Stimulated activated CD4-positive, alpha-beta T cell treated with anti-CD3 and anti-CD28 coated beads, TNF-alpha, amount 100 ng/mL, for 4 hours (primary cell): ENCODE results near the gene CREBRF.
"Not testable (repeated sequence)": the region's sequence is repeated elsewhere in the genome, so short reads cannot be mapped to it uniquely, and the experiment has no call there.

Experiments
- DNase-seq, 3 experiments: peaks; one replicate each; pipeline ENCODE4 v3.0.0-alpha.2; 2020; ENCODE audit warnings: low read depth in 3 of 3

The CREBRF gene, protein sequence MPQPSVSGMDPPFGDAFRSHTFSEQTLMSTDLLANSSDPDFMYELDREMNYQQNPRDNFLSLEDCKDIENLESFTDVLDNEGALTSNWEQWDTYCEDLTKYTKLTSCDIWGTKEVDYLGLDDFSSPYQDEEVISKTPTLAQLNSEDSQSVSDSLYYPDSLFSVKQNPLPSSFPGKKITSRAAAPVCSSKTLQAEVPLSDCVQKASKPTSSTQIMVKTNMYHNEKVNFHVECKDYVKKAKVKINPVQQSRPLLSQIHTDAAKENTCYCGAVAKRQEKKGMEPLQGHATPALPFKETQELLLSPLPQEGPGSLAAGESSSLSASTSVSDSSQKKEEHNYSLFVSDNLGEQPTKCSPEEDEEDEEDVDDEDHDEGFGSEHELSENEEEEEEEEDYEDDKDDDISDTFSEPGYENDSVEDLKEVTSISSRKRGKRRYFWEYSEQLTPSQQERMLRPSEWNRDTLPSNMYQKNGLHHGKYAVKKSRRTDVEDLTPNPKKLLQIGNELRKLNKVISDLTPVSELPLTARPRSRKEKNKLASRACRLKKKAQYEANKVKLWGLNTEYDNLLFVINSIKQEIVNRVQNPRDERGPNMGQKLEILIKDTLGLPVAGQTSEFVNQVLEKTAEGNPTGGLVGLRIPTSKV

DNA sequence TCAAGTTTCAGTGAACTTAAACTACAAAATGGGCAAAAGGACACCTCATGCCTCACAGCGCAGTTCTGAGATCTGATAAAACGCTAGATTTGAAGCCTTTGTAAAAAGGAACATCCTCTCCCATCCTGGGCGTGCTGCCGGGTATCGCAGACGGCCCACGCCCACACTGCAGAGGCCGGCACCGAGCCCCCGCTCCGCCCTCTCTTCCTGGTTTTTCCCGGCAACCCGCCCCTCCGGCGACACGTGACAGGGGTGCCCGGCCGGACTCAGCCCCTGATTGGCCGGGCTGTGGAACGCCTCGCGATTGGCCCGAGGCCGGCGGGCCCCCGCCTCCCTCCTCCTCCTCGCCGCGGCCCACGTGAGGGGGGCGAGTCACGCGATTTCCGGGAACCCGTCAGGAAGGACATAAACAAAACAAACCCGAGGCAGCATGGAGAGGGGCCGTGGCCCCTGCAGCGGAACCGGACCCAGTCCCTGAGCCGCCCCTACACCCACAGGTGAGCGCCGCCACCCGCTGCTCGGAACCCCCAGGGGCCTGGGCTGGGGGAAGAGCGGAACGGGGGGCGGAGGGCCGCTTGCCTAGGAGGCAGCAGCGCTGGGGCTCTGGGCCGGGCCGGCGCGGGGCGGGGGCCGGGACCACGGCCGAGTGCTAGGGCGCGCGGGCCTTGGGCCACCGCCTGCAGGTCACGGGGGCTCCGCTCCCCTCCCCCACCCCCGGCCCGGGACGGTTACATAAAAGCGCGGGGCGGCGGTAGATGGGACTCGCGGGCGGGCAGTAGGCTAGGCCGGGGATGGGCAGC lies at the start of gene CREBRF:
Gene CREBRF (plus strand): TSS at position 370 of the 800 bp plus-strand sequence. CDS start 24,424 bp downstream, outside the sequence.
- DNase-seq, result peak; percentile 91 to 98 (median 97)

DNA sequence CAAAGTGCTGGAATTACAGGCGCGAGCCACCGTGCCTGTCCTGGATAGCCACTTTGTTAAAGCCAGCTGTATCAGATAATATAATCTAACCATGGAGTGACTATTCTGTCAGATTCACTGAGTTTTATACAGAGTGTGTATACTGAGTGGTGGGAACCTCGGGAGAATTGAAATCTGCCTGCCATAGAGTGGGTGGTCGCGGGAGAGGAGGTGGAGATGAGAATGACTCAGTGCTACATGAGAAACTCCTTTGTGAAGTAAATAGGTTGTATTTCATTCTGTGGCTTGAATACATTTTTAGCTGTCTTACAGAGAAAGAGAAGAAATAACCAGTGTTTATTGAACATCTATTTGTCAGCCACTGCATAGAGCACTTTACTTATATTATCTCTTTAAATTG lies 46.1 kb upstream of the CREBRF start:
- peak in 1 of 3 experiments; percentile 5 for DNase-seq

DNA sequence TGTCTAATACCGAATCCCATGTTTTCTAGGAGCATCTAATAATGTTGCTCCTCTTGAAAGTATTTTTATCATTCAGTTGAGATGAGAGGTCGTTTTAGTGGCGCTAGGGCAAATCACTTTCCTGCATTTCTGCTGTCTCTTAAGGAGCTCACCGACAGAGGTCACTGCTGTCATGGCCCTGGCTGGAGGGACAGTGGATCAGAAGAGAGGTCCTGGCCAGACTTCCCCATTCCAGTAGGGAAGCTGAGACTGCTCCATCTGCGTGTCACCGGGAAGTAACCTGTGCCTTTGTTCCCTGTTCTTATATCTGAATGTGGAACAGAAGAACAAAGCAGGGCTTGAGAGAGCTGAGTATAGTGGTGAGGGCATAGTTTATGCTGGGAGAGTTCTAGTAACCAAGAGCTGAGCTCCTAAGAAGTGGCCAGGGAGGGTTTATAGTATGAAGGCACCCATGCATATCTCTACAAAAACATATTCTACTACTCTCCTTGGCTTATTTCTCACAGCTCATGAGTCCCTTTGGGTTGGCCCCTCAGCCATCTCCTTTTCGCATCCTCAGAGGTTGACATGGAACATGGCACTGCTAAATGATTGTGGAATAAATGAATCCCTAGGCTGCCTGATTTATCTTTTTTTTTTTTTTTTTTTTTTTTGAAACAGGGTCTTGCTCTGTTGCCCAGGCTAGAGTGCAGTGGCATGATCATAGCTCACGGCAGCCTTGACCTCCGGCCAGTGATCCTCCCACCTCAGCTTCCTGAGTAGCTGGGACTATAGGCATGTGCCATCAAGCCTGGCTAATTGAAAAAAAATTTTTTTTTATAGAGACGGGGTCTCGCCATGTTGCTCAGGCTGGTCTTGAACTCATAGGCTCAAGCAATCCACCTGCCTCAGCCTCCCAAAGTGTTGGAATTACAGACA lies 45.3 kb upstream of the CREBRF start:
- DNase-seq, result no peak

DNA sequence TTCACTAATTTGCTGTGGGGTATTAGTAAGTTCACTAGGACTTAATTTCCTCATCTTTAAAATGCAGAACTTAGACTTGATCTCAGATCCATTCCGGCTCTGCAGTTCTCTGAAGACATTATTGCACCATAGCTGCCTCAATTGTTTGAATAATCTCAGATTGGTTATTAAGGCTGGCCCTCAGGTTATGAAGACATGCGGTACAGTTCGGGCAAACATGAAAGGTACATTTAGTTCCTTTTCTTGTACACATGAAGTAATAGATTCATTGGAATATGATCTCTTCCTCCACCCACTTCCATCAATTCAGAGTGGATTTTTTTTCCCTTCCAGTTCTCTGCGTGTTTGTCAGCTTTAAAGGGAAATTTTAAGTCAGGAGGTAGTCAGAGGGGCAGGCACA lies 44.6 kb upstream of the CREBRF start:
- no peak for DNase-seq

DNA sequence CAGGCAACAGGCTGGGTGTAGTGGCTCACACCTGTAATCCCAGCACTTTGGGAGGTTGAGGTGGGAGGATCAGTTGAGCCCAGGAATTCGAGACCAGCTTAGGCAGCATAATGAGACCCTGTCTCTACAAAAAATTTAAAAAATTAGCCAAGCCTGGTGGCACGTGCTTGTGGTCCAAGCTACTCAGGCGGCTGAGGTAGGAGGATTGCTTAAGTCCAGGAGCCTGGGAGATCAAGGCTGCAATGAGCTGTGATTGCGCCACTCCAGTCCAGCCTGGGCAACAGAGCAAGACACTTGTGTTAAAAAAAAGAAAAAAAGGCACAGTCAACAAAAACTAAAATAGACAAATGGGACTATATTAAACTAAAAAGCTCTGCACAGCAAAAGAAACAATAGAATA lies 43.3 kb upstream of the CREBRF start:
- DNase-seq, result no peak

DNA sequence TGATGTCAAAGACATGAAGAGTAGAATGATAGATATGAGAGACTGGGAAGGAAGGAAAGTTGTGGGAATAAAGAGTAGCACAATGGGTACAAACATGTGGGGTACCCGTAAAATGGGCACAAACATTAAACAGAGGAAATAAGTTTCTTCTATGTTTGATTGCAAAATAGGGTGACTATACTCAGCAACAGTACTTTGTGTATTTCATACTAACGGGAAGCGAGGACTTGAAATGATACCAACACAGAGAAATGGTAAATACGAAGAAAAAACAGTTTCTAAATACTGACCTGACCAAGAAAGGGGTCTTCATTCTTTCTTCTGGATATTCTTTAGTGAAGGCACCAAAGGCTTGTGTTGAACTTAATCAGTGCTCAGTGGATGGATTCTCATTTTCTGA lies 41.5 kb upstream of the CREBRF start:
- no peak for DNase-seq

DNA sequence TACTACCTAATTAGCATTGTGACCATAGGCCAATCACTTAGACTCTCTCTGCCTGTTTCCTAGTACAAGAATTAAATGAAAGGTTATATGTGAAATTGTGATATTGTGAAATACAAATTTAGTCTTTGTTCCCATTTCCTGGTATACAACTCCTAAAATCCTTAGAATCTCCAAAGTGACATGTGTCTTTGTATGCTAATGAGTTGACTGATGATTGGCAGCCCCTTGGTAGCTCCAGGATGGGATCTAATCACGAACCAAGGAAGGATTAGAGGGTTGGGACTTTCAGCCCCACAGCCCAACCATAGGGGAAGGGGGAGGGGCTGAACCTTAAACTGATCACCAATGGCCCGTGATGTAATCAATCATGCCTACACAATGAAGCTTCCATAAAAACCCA lies 41.0 kb upstream of the CREBRF start:
- DNase-seq, result no peak

DNA sequence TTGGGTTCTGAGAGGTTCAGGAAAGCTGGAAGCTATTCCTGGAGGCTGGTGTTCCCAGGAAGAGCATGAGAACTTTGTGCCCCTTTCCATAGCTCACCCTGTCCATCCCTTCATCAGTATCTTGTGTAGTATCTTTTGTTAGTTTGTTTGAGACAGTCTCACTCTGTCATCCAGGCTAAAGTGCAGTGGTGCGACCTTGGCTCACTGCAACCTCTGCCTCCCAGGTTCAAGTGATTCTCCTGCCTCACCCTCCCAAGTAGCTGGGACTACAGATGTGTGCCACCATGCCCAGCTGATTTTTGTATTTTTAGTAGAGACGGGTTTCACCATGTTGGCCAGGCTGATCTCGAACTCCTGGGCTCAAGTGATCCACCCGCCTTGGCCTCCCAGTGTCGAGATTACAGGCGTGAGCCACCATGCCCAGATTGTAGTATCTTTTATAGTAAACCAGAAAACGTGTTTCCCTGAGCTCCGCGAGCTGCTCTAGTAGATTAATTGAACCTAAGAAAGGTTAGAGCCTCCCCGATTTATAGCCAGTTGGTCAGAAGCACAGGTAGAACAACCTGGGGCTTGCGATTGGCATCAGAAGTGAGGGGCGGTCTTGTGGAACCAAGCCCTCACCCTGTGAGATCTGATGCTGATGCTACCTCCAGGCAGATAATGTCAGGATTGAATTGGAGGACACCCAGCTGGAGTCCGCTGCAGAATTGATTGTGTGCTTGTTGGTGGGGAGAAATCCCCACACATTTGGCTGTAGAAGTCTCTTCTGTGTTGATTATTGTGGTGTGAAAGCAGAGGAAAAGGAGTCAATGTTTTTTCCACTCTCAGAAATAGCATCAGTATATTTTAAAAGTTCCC lies 40.3 kb upstream of the CREBRF start:
- DNase-seq, result no peak

DNA sequence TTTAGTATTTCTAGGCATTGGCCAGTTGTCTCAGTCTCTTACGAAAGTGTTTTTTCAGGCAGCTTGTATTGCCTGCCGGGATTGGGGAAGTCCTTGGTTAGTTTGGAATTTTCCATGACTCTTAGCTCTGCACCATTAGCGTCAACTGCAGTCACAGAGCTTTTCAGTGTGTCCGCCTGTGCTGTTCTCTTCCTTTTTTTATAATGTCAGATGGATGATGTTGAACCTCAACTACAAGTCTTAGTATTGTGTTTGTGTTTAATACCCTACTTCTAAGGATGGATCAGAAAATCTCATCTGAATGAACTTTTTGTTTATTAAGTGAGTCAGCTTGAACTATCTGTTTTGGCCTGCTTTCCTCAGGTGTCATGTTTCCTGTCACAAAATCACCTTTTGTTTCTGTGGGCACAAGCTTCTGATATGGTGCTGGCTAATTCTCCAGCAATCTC lies 39.5 kb upstream of the CREBRF start:
- DNase-seq, result no peak

DNA sequence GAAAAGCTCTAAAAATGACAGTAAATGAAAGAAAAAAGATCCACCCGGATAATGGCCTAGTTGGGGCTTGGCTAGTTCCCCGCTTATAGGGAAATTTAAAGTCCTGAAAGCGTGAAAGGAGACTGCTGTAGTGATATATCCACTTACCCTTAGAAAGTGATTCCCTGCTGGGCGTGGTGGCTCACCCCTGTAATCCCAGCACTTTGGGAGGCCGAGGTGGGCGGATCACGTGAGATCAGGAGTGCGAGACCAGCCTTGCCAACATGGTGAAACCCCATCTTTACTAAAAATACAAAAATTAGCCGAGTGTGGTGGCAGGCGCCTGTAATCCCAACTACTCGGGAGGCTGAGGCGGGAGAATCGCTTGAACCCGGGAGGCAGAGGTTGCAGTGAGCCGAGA lies 39.1 kb upstream of the CREBRF start:
- DNase-seq, result not testable (repeated sequence)

DNA sequence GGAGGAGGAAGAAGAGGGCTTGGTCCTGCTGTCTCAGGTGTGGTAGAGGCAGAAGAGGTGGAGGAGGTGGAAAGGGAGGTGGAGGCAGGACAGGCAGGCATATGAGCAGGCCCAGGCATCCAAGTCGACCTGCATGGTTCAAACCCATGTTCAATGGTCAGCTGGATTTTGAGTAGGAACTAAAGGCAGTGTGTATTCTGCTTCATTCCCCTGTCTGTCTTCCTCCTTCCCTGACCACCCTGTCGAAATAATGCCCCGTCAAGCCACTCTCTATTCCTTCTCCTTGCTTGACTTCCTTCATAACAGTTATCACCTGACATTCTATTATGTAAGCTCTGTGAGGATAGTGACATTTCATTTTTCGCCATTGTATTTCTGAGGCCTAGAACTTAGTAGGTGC lies 37.8 kb upstream of the CREBRF start:
- DNase-seq, result no peak

DNA sequence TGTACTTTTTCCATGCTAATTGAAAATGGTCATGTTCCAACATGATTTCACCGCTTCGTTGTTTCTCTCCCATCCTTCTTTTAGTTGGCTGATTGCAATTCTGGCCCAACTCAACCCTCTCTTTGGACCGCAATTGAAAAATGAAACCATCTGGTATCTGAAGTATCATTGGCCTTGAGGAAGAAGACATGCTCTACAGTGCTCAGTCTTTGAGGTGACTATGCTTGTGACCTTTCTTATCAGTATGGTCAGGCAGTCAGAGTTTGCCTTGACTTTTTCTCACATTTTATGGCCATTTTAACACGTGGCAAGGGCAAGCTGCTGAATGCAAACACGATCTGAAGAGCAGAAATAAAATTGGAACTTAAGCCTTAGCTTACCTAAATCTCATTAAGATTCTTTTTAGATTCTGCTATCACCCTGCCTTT lies 36.0 kb upstream of the CREBRF start:
- no peak for DNase-seq

DNA sequence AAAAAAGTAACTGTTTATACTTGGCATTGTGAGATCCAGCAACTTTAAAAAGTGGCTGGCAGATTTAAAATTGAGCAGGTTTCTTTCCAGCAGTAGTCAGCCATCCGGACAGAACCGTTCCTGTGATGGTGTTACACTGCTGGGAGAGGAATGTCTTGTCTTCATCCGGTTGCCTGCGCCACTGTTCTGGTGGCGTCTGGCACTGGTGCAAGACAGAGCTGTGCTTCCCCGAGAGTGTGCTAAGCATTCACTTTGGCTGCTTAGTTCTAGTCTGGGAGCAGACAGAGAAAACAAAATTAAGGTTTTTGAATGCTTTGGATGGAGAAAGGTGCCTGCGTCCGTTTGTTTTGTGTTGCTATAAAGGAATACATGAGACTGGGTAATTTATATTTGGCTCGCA lies 35.5 kb upstream of the CREBRF start:
- DNase-seq, result no peak

DNA sequence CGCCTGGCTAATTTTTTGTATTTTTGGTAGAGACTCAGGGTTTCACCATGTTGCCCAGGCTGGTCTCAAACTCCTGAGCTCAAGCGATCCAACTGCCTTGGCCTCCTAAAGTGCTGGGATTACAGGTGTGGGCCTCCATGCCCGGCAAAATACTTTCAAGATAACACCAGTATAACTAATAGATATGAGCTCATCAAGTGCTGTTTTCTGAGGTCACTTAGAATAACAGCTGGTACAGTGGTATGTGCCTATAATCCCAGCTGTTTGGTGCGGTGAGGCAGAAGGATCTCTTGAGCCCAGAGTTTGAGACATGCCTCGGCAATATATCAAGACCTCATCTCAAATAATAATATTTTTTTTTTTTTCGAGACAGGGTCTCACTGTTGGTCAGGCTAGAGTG lies 30.5 kb upstream of the CREBRF start:
- no peak for DNase-seq

DNA sequence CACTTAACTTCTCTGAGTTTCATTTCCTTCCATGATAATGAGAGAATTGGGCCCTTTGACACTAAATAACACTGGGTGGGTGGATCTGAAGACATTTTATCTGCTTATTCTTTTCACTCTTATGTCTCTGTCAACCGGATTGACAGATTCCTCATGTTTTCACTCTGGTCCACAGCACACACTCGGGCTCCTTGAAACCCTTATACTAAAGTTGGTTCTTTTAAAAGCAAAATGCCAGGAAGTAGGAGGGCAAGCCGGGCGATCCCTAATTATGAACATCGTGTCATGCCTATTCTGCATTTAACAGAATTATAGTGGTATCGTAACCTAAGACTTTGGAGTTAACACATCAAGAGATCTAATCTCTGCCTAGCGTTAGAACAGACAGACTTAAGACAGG lies 28.2 kb upstream of the CREBRF start:
- no peak for DNase-seq

DNA sequence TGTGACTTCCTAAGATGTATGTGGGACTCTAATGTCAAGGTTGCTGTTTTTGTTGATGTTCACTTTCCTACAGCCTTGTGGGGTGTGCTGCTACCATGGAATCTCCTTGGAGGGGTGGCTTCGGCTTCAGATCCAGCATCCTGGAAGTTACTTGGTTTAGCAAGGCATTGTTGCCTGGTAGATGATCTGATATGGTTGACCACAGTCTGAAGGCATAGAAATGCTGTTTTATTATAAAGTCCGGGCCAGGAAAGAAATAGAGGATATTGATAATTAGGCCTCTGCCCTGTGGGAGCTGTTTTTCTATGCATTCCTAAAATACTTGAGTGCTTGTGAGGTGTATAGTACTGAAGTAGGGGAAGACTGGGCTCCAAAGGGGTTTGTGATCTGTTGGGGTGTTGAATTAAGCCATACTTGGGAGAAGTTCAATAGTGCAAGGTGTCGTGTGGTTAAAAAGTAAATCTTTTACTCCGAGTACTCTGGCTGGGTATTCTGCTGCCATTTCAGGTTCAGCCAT lies 27.3 kb upstream of the CREBRF start:
- no peak for DNase-seq

DNA sequence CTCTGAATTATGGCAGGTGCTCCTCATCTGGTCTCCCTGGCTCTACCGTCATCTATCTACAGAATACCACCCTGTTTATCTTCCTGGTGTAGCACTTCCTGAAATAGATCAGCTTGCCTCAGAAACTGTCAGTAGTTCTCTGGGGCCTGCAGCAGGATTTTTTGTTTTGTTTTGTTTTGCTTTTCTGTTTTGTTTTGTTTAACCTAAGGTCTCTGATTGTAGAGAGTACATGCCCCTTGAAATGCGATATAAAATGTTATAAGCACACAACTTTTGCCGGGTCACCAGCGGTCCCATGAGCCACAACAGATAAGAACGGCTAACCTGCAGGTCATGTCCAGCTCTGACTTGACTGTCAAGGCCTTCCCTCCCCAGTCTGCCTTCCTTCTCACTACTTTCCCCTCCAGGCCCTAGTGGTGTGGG lies 26.6 kb upstream of the CREBRF start:
- DNase-seq, result no peak

DNA sequence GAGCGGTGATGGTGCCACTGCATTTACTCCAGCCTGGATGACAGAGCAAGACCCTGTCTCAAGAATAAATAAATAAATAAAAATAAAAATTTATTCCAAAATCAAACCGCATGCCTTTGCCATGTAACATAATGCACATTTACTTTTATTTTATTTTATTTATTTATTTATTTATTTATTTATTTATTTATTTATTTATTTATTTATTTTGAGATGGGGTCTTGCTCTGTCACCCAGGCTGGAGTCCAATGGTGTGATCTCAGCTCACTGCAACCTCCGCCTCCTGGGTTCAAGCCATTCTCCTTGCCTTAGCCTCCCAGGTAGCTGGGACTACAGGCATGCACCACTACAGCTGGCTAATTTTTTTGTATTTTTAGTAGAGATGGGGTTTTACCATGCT lies 24.1 kb upstream of the CREBRF start:
- not testable (repeated sequence) for DNase-seq

DNA sequence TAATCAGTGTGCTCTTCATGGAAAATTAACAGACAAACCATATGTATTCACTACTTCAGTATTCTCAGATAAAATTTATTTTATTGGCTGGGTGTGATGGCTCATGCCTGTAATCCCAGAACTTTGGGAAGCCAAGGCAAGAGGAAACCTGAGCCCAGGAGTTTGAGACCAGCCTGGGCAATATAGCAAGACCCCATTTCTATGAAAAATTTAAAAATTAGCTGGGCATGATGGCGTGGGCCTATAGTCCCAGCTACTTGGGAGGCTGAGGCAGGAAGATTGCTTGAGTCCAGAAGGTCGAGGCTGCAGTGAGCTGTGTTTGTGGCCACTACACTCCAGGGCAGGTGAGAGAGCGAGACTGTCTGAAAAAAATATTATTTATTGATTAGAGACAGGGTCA lies 23.4 kb upstream of the CREBRF start:
- DNase-seq, result no peak

DNA sequence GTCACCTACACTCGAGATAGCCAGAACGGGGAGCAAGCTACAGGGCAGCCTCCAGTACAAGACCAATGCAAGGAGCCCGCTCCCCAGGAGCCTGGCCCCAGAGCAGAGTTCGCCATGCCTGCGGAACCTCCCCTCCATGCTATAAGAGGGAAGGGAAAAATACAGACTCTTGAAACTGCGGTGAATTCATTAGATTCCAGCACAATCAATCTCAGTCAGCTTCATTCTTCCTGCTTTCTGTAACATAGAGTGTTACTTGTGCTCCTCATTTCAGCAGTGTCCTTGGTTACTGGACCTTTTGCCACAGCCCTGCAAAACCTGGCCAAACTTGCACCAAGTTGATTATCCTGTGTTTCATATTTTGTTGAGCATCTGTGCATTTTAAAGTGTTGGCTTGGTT lies 22.2 kb upstream of the CREBRF start:
- no peak for DNase-seq
